Measurements from ENCODE around the gene POLR2M.

- TF ChIP-seq CTCF (IDR thresholded peaks at IDR 0.05 in 4 of 5, conservative IDR thresholded peaks at IDR 0.05 in 1 of 5) (no peak), POLR2A (IDR thresholded peaks at IDR 0.05) (no peak)
These were observed 41.3 kb upstream of the POLR2M start for GRCh38 chr15:57665194-57665593.
